ENCODE results near the gene EFNA5.

The EFNA5 gene

GRCh38 chr5:107682533-107682932 is 11.8 kb upstream of the EFNA5 start:
- TF ChIP-seq GATA3 (IDR thresholded peaks at IDR 0.05; ENCODE audit: low read depth, low read length) = no peak
- no peak for TF ChIP-seq GATA2 (IDR thresholded peaks at IDR 0.05; ENCODE audit: low read depth, low read length)

- no peak for TF ChIP-seq GATA2 (IDR thresholded peaks at IDR 0.05; ENCODE audit: low read depth, low read length)
- TF ChIP-seq GATA3 (IDR thresholded peaks at IDR 0.05; ENCODE audit: low read depth, low read length) = no peak
These were observed 10.1 kb upstream of the EFNA5 start for GRCh38 chr5:107680799-107681198.

DNA sequence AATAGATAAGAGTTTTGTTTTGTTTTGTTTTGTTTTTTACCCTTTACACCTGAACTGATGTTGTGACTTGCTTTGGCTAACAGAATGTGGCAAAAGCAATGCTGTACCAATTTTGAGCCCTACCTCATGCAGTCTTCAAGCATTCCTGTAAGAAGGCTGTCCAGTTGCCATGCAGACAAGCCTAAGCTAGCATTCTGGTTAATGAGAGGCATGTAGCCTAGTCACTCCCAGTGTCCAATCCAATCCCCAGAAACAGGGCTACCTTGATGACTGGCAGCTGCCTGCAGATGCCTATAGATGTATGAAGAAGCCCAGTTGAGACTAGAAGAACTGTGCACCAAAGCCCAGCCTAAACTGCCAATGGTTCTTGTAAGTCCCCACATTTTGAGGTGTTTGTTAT is 9.4 kb upstream of the EFNA5 start:
- TF ChIP-seq GATA2 (IDR thresholded peaks at IDR 0.05; ENCODE audit: low read depth, low read length) (no peak), GATA3 (IDR thresholded peaks at IDR 0.05; ENCODE audit: low read depth, low read length) (no peak)

DNA sequence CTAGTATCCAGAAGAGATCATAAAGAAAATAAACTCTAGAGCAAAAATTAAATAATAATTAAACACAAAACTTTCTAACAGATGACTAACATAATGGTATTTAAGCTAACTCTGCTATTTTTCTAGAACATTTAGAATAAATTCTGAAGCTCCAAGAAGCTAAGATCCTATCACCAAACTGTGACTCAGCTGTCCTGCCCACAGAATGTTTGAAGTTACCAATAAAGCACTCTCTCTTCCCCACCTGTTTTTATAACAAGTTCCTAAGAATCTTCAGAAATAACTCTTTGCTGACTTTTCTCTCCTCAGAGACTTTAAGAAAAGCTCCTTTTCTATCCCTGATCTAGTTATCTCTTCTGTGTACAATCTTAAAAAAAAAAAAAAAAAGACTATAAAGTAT is 6.0 kb upstream of the EFNA5 start:
- TF ChIP-seq GATA2 (IDR thresholded peaks at IDR 0.05; ENCODE audit: low read depth, low read length) = no peak
- no peak for TF ChIP-seq GATA3 (IDR thresholded peaks at IDR 0.05; ENCODE audit: low read depth, low read length)

DNA sequence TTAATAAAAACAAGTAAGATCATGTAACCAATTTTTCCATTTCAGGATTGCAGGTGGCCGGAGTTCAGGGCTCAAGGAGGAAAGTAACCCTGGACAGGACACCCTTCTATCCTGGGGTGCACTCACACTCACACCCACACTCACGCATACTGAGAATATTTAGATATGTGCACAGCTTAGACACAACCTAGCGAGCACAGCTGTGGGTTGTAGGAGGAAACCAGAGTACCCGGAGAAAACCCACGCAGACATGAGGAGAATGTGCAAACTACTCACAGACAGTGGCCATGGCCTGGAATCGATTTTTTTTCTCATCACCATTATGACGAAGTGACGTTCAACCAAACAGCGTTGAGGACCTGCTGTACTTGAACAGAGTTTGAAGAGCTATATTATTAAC is 4.5 kb upstream of the EFNA5 start:
- TF ChIP-seq GATA2 (IDR thresholded peaks at IDR 0.05; ENCODE audit: low read depth, low read length) (no peak), GATA3 (IDR thresholded peaks at IDR 0.05; ENCODE audit: low read depth, low read length) (no peak)

GRCh38 chr5:107674655-107675054 is 3.9 kb upstream of the EFNA5 start:
- TF ChIP-seq GATA2 (IDR thresholded peaks at IDR 0.05; ENCODE audit: low read depth, low read length) (no peak), GATA3 (IDR thresholded peaks at IDR 0.05; ENCODE audit: low read depth, low read length) (no peak)

GRCh38 chr5:107673368-107674136 is 2.8 kb upstream of the EFNA5 start:
- TF ChIP-seq GATA2 (IDR thresholded peaks at IDR 0.05; ENCODE audit: low read depth, low read length) (no peak), GATA3 (IDR thresholded peaks at IDR 0.05; ENCODE audit: low read depth, low read length) (no peak)

- no peak for TF ChIP-seq GATA3 (IDR thresholded peaks at IDR 0.05; ENCODE audit: low read depth, low read length)
These were observed 2.3 kb upstream of the EFNA5 start for GRCh38 chr5:107673039-107673367.

DNA sequence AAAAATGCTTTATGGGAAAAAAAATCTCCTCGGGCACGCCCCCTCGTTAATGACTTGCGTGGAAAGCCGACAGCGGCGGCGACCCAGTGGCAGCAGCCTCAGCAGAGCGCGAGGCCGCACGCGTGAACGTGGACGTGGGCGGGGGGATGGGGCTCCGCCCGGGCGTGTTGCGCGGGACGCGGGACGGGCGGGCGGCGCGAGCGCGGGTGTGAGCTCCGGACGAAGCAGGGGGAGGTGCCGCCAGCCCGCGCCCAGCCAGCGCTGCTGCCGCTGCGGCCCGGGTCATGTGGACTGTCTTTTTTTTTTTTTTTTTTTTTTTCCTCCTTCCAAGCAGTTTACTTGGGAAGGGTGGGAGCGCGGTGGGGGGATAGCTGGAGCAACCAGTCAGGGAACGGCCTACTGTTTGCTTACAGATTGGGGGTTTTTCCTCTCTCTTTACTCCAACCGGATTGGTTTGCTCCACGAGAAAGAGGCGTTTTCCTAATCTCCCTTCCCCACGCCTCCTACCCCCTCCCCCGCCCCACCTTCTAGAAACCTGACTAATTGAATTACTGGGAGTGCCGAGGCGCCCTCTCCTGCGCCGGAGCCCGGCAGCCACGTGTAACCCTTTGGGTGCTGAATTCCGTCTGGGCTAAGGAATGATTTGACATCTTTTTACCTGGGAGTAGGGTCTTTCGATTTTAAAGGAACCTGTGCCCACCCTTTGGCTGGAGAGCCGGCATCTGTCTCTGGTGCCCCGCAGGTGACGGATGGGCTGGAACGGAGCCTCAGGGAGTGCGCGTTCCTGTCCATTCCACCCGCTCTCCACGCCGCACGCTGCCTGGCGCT is 1.7 kb upstream of the EFNA5 start:
- TF ChIP-seq GATA3 (IDR thresholded peaks at IDR 0.05; ENCODE audit: low read depth, low read length) (no peak), GATA2 (IDR thresholded peaks at IDR 0.05; ENCODE audit: low read depth, low read length) (no peak)

- TF ChIP-seq GATA3 (IDR thresholded peaks at IDR 0.05; ENCODE audit: low read depth, low read length) (no peak), GATA2 (IDR thresholded peaks at IDR 0.05; ENCODE audit: low read depth, low read length) (no peak)
These were observed 1.0 kb upstream of the EFNA5 start for GRCh38 chr5:107671742-107672210.

DNA sequence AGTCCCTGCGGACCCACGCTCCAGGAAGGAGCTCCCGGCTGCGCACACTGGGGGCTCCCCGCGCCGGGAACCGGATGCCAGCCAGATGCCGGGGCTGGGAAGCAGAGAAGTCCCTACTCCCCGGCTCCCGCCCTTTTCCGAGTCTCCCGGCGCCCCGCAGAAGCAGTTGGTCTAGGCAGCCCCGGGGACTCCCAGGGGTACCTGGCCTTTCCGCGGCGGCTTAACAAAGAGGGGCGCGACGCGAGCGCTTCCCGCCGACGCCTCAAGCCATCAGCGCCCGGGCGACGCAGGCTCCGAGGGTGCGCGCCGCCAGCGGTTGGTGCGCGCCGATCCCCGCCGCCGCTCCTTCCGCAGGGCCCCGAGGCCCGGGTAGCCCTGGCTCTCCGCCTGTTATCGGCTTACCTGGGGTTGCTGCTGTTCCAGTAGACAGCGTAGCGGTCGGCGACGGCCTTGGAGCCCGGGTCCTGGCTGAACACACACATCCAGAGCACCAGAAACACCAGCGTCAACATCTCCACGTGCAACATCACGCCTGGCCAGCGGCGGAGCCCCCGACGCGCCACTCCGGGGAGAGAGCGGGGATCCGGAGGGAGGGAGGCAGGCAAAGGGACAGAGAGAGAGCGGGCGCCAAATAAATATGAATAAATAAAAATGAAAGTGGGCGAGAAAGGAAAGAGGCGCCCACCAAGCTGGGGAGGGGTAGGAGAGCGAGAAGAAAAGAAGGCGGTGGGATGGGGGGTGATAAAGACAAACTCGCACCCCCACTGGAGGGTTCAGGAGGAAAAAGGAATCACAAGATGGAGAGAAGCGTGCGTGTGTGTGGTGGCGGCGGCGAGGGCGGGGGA is 428 bp downstream of the EFNA5 start:
- TF ChIP-seq GATA3 (IDR thresholded peaks at IDR 0.05; ENCODE audit: low read depth, low read length) = no peak
- no peak; the same call in 1 of the 2 replicates for TF ChIP-seq GATA2 (IDR thresholded peaks at IDR 0.05; ENCODE audit: low read depth, low read length)

- TF ChIP-seq GATA2 (IDR thresholded peaks at IDR 0.05; ENCODE audit: low read depth, low read length) (no peak), GATA3 (IDR thresholded peaks at IDR 0.05; ENCODE audit: low read depth, low read length) (no peak)
These were observed 1.4 kb downstream of the EFNA5 start for GRCh38 chr5:107669096-107670031.

Data from SH-SY5Y (cell line).